HG03520 (cell line): ENCODE measurements around the gene DNAJC12.
"Not testable (repeated sequence)": the region's sequence is repeated elsewhere in the genome, so short reads cannot be mapped to it uniquely, and the experiment has no call there.

ENCODE experiments used
- ATAC-seq: cut with Tn5 transposase; IDR thresholded peaks from one replicate; pipeline ENCODE4 v1.9.1; 2021; ENCODE audit warnings: mild to moderate bottlenecking, moderate library complexity; ENCODE audit not compliant: unreplicated experiment

DNAJC12 gene

GRCh38 chr10:67794256-67794655 lies 43.7 kb downstream of the DNAJC12 start:
- no peak for ATAC-seq

GRCh38 chr10:67793313-67793712 lies 44.7 kb downstream of the DNAJC12 start:
- no peak for ATAC-seq

- ATAC-seq: no peak
These were observed 45.3 kb downstream of the DNAJC12 start for GRCh38 chr10:67792653-67793052.

- ATAC-seq: peak; percentile 44
These were observed 47.2 kb downstream of the DNAJC12 start for GRCh38 chr10:67790534-67791408.

- no peak for ATAC-seq
These were observed 48.2 kb downstream of the DNAJC12 start for GRCh38 chr10:67789769-67790168.

GRCh38 chr10:67788028-67788886 lies 49.7 kb downstream of the DNAJC12 start:
- ATAC-seq: peak; percentile 57

GRCh38 chr10:67785098-67785497 lies 52.9 kb downstream of the DNAJC12 start:
- no peak for ATAC-seq

GRCh38 chr10:67784474-67784873 lies 53.5 kb downstream of the DNAJC12 start:
- ATAC-seq: no peak

GRCh38 chr10:67783606-67784294 lies 54.2 kb downstream of the DNAJC12 start:
- ATAC-seq: peak; percentile 21

GRCh38 chr10:67782530-67782929 lies 55.5 kb downstream of the DNAJC12 start:
- ATAC-seq: no peak

GRCh38 chr10:67780759-67781538 lies 57.0 kb downstream of the DNAJC12 start:
- peak; percentile 76 for ATAC-seq

GRCh38 chr10:67780204-67780621 lies 57.8 kb downstream of the DNAJC12 start:
- ATAC-seq: not testable (repeated sequence)

- ATAC-seq: peak; percentile 33
These were observed 58.4 kb downstream of the DNAJC12 start for GRCh38 chr10:67779465-67780203.

- ATAC-seq: no peak
These were observed 61.6 kb downstream of the DNAJC12 start for GRCh38 chr10:67776371-67776770.

- ATAC-seq: no peak
These were observed 62.7 kb downstream of the DNAJC12 start for GRCh38 chr10:67775279-67775678.

GRCh38 chr10:67772894-67773511 lies 65.0 kb downstream of the DNAJC12 start:
- ATAC-seq: peak; percentile 94

- no peak for ATAC-seq
These were observed 65.8 kb downstream of the DNAJC12 start for GRCh38 chr10:67772151-67772550.

GRCh38 chr10:67771200-67771599 lies 66.8 kb downstream of the DNAJC12 start:
- no peak for ATAC-seq

GRCh38 chr10:67770537-67770936 lies 67.5 kb downstream of the DNAJC12 start:
- peak; percentile 57 for ATAC-seq
